Right lobe of liver (tissue), 4 donors: Measurements from ENCODE around the gene HACE1.

Experiments
- CTCF ChIP-seq, 4 donors: fragments of 200-600 bp in 3 of 4; fragments of 450-650 bp in 1 of 4; IDR thresholded peaks; one replicate each; pipeline versions ENCODE4 v1.5.1 to v1.8.0; 2016 to 2022; ENCODE audit warnings: antibody characterized with exemption in 4 of 4, mild to moderate bottlenecking in 2 of 4
- POLR2A ChIP-seq: fragments of 450-650 bp; IDR thresholded peaks from one replicate; pipeline ENCODE4 v1.6.1; 2017; ENCODE audit warnings: antibody characterized with exemption, mild to moderate bottlenecking
- donor health status: DM: no; HTN: no; CAD: no.
- donor health status: DM: no; HTN: no; CAD: no.
- donor health status: DM: no; HTN: yes; CAD: no.

GRCh38 chr6:104771258-104771832 lies 88.4 kb downstream of the HACE1 start:
- TF ChIP-seq CTCF (IDR thresholded peaks at IDR 0.05) = peak; percentile 51 to 61 (median 55)
- no peak for TF ChIP-seq POLR2A
